Stimulated activated CD4-positive, alpha-beta T cell treated with anti-CD3 and anti-CD28 coated beads, Interleukin-12 subunit alpha, Interleukin-12 subunit beta, amount 100 ng/mL, for 24 hours (primary cell): ENCODE measurements around the gene CALHM1.
A peak's percentile ranks its signal among the peaks of the same experiment; 100 is the strongest.
"Not testable (repeated sequence)": the region's sequence is repeated elsewhere in the genome, so short reads cannot be mapped to it uniquely, and the experiment has no call there.

ENCODE experiments used
- DNase-seq, 2 experiments: peaks; one replicate each; pipeline ENCODE4 v3.0.0-alpha.2; 2020; ENCODE audit warnings: low read depth in 2 of 2

The CALHM1 gene

DNA sequence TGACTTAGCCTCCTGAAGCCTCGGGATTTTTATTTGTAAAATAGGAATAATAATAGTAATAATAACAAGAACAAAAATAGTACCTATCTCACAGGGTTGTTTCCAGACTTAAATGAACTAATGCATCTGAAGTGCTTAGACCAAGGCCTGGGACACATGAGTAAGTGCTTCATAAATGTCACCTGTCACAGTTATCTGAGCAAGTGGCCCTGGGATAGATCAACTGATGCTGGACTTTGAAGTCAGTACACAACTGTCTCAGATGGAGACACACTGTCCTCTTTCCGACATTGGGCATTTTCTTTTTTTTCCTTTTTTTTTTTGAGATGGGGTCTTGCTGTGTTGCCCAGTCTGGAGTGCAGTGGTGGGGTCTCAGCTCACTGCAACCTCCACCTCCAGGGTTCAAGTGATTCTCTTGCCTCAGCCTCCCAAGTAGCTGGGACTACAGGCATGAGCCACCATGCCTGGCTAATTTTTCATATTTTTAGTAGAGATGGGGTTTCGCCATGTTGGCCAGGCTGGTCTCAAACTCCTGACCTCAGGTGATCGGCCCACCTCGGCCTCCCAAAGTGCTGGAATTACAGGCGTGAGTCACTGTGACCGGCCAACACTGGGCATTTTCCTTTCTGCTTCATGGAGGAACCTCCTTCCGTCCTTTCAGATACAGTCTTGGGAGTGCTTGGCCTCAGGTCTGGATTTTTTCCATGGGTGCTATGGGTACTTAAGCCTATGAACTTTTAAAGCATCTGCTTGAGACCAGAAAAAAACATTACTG, 28.1 kb upstream of the CALHM1 start:
- not testable (repeated sequence) for DNase-seq

DNA sequence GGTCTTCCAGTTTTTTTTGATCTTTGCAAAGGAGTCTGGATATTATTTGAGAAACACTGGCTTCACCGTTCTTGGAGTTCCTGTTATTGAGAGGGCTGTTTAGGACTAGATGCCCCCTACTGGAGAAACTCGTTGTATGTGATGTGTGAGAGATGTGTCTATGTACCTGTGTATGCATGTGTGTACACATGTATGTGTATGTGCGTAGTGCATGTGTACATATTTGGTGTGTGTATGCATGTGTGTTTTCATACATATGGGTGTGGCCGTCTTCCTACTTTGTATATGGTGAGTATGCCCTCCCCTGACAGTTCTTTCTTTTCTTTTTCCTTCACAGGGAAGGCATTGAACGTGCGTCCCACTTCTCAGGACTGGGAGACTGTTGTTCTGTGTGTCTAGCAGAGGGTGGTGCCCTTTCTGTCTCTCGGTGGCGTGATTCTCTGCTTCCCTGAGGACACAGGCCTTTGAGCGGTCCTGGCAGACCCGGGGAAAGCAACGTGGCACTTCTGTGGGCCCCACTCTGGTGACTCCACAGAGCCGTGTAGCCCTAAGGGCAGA, 23.4 kb upstream of the CALHM1 start:
- no peak for DNase-seq

DNA sequence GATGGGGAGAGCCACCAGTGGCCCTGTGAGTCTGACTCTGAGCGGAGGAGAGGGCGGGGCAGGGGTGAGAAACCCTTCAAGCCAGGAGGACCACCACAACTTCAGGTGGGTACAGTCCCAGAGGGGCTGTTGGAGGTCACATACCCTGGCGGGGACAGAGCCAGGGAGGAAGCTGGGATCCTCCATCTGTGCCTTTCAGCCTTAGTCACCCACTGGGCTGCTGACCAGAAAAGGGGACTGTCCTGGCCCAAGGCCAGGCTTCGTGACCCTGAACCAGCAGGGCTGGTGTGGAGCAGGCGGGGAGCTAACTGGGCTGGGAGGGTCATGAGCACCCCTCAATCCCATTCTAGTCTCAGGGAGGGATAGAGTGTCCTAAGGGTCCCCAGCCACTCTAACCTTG, 21.8 kb upstream of the CALHM1 start:
- no peak for DNase-seq

DNA sequence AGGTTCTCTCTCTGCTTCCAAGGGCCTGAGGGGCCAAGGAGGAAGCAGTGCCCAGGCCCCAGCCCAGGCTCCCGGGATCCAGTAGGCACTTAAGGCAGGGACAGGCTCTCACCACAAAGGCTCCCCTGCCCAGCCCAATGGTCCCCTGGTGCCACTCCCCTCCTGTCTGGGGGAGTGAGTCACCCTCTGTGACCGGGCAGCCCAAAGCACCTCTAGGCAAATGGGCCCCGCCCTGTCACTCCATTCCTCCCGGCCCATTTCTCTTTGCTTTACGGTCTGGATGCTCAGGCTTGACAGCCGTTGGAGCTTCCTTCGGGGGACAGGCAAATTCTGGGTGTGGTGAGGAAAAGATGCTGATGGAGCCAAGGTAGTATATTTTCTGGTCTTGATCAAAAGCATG, 20.4 kb upstream of the CALHM1 start, which contains the start of gene CALHM3:
Gene CALHM3 (minus strand): TSS at position 106 of the 400 bp plus-strand sequence. CDS start 208 bp downstream, outside the sequence.
- no peak for DNase-seq

DNA sequence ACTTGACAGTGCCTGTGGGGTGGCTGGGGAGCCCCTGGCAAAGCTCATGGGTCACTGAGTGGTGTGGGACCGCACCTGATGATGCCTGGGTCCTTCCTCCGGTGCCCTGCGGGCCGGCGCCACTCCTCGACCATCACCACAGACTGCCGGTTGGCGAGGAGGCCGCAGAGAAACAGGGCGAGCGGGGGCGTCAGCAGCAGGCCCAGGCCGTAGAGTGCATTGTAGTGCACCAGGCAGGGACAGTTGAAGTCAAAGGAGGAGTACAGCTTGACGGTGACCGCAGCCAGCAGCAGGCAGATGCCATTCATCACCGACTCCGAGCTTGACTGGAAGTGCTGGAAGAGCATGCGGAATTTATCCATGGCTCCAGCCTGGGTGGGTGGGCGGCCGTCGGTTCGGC, 20.0 kb upstream of the CALHM1 start:
- no peak for DNase-seq

DNA sequence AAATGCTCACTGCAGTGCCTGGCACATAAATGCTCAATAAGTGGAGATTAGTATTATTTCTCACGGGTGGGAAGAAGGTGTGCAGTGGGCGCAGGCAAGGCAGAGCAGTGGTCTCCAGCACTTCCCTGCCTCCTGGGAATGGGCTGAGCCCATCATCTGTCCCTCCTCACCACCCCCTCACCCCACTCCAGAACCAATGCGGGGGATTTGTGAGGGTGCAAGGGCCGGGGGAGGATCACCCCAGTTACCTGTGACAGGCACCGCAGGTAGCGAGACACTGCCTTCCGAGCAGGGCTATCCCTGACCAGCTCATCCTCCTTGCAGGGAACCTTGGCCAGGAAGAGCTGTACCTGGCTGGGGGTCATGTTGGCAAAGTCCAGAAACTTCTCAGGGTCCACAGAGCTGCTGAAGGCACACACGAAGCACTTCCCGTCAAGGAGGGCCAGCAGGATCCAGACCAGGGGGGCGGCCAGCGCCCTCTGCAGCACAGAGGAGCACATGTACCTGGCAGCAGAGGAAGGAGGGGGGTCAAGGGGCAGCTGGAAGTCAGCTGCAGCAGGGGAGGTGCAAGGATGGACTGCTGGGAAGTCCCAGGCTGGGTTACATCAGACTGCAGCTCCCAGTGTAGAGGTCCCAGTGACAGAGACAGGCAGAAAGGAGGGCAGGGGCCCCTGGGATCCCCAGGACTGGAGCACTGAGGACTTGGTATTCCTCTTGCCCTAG, 17.5 kb upstream of the CALHM1 start:
- DNase-seq, result no peak

DNA sequence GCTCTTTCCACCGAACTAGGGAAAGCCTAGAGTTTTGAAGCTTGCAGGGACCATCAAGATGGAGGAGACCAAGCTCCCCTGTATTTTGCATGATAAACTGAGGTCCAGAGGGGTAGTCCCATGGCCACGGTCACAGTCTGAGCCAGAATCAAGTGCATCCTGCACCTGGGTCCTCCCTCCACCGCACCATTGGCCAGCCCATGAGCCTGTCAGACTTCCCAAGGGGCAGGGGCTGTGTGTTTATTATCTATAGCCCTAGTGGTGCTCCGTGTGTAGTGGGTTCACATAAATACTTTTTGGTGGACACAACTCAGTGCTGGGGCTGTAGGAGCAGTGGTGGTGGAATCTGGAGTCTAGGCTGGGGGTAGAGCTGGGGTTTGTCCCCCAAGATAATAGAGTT, 16.7 kb upstream of the CALHM1 start:
- DNase-seq, result no peak

DNA sequence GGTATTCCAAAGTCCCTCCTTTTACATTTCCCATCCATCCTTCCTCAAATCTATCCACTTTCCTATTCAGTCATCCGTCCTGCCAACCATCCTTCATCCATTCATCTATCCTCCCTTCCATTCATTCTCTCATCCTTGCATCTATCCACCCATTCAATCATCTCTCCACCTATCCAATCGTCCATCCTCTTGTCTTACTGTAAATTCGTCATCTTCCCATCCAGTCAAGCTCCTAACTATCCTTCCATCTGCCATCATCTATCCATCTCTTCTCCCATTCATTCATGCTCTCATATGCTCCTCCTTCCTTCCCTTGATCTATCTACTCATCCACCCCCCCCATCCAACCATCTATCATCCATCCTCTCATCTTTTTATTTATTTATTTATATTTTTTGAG, 15.4 kb upstream of the CALHM1 start:
- no peak for DNase-seq

DNA sequence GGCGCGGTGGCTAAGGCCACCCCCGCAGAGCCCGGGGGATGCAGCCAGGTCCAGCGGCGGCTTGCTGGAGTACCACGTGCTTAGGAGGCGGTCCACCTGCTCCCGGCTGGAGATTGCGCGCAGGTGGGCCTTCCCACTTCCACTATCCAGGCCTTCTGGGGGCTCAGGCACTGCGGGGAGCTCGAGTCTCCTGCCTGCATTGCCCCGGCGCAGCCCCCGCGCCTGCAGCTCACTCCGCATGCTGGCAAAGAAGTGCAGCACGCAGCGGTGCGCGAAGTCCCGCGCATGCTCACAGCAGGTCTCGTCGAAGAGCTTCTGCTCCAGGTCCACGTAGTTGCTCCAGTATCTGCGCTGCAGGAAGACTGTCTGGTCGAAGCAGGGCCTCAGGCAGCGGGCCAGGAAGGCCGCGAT, 14.6 kb upstream of the CALHM1 start:
- no peak for DNase-seq

DNA sequence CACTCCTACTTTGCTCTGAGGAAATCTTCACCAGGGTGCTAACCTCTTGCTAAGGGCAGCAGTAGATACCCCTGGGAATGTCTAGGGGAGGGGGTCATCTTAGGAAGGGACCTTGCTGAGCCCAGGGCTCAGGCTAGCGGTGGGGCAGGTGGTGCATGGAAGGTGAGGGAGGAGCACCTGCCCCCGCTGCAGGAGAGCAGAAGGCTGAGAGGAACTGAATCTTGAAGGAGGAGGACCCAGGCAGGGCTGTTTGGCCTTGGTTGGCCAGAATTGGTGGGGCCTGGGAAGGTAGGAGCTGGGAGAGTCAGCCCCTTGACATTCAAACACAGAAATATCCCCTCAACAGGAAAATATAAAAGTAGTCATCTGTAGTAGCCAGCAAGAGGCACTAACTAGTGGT, 13.3 kb upstream of the CALHM1 start:
- no peak for DNase-seq

DNA sequence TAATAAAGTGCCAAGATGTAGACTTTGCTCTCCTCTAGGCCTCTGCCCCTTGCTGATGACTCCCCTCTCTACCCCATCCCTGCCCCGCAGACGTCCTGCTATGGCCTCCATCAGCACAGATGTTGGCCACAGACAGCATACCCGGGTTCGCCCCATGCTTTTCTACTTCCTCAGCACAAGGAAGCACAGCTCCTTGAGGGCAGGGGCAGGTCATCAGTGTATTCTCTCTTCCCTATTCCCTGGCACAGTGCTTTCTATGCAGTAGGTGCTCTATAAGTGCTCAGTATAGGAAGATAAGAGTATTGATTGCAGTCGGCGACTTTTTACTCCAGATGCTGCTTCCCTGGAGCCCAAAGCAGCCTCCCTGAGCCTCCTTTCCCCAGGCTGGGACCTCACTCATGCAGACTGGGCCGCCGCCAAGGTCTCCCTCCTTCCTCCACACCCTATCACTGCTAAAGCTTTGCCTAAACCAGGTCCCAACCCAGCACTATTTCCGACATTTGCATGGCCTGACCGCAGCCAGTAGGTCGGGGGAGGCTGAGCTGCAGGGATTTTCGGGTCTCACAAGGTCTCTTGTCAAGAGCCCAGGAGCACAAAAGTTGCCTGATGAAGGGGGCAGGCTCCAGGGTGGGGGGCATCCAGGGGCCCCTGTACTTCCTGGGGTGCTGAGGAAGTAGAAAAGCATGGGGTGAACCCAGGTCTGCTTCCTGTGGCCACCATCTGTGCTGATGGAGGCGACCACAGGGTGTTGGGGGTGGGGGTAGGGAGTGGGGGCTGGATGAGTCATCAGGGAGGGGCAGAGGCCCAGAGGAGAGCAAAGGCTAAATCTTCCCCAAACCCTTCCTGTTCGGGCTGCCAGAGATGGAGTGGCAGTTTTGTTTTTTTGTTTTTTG, 12.3 kb upstream of the CALHM1 start:
- peak; percentile 30 to 54 for DNase-seq

DNA sequence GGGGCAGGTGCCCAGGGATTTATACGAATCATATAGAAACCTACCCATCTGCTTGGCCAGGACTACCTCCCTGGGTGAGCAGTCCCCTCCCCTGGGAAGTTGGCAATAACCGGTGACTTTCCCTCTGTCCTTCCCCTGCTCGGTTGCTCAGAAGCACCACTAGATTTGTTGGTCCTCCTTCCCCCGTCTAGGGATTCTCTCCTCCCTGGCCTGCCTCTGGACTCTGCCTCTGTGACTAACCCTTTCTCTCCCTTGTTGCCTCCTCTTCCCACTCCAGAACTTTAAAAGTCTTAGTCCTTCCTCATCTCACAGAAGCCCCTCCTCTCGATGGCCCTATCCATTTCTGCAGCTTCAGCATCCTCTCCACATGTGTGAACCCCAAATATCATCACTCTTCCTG, 10.5 kb upstream of the CALHM1 start:
- no peak for DNase-seq

DNA sequence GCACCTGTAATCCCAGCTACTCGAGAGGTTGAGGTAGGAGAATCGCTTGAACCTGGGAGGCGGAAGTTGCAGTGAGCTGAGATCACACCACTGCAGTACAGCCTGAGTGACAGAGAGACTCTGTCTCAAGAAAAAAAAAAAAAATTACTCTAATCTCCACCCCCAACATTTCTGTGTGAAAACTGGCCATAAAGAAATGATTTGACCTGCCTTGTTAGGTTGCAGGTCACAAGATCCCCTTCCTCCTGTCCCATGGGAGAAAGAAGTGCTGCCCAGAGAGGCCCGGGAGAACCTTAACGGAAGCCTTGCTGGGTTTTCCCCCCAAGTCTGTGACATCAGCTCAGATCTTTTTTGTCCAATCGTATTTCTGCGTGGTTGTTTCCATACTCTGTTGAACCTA, 8.7 kb upstream of the CALHM1 start:
- no peak for DNase-seq

DNA sequence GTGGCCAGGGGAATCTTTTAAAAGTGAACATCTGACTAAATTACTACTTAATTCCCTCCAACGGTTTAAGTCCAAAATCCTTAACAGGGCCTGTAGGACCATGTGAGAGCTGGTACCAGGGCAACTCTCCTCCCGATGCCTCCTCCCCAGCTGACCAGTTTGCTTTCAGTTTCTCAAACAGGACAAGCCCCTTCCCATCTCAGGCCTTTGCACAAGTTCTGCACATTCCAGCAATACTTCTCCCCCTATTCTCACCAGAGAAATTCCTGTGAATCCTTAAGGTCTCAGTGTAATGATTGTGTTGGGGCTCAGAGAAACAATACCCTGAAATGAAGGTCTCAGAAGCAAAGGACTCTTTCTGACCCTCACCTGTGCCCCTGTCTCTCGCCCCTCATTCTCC, 8.0 kb upstream of the CALHM1 start:
- DNase-seq, result no peak

DNA sequence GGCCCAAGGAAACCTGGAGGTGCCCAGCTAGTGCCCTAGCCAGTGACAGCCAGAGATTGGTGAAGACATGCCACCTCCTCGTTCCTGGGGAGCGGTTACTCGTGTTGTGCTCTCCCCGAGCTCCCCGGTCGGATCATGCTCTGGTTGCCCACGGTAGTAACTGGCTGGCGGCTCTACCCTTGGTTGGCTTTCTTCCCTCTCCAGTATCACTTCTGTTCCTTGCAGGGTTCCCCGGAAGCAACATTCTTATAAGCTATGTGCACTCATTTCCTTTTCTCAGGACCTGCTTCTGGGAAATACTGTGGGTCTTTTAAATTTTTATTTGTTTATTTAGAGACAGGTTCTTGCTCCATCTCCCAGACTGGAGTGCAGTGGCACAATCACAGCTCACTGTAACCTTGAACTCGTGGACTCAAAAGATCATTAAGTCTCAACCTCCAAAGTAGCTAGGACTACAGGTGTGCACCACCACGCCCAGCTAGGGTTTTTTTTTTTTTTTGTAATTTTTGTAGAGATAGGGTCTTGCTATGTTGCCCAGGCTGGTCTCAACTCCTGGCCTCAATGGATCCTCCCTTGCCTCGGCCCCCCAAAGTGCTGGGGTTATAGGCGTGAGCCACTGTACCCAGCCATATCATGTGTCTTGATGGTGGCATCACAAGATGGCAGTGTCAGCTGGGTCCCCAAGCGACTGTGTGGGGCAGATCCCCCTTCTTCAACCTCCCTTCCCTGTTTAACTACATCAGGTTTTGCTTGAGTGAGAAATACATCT, 6.9 kb upstream of the CALHM1 start:
- DNase-seq, result no peak

DNA sequence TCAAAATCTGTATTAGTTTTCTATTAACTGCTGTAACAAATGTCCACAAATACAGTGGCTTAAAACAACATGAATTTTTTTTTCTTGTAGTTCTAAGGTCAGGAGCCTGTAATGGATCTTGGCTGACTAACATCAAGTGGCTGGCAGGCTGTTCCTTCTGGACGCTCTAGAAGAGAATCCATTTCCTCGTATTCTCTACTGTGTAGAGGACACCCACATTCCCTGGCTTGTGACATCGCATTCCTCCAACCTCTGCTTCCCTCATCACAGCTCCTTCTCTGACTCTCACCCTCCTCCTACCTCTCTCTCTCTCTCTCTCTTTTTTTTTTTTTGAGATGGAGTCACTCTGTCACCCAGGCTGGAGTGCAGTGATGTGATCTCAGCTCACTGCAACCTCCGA, 4.8 kb upstream of the CALHM1 start:
- no peak for DNase-seq

DNA sequence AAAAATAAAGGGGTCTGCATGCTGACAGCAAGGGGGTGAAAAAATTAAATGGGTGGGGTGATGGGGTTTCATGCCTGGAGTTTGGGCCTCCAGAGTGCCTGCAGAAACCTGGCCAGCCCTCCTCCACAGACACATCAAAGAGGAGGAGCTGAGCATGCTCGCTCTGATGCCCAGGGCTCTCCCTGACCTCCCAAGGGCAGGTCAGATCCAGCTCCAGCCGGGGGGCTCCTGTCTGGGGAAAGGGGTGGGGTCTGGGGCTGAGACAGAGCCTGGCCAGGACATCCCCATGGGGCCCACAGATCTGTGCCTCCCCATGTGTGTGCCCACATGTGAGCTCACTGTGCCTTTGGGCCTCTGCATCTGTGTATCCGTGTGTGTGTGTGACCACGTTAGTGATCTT, 915 bp upstream of the CALHM1 start:
- no peak for DNase-seq

DNA sequence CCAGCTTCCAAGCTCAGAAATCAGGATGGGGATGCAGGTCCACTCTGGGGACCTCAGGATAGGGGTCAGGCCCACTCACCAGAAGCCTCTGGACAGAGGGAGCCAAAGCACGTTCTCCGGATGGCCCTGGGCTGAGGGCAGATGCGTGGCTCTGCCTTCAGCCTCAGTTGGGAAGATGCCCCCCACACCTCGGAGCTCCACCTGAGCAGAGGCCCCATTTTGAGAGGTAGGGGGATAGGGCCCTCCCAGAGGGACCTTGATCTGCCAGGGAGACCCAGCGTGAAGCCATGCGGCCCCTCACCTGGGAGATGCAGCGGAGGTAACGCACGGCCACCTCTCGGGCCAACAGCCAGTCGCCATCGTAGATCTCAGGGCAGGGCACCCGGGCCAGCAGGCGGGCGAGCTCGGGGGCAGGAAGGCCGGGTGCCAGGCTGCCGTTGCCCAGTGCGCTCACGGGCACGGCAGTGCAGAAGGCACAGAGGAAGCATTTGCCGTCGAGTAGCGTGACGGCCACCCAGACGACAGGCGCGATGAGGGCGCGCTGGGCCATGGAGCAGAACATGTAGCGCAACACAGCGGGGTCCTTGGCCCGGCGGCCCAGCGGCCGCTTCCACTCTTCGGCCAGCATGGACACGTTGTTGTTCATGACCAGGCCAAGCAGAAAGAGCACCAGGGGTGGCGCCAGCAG, 660 bp downstream of the CALHM1 start:
- DNase-seq, result no peak

DNA sequence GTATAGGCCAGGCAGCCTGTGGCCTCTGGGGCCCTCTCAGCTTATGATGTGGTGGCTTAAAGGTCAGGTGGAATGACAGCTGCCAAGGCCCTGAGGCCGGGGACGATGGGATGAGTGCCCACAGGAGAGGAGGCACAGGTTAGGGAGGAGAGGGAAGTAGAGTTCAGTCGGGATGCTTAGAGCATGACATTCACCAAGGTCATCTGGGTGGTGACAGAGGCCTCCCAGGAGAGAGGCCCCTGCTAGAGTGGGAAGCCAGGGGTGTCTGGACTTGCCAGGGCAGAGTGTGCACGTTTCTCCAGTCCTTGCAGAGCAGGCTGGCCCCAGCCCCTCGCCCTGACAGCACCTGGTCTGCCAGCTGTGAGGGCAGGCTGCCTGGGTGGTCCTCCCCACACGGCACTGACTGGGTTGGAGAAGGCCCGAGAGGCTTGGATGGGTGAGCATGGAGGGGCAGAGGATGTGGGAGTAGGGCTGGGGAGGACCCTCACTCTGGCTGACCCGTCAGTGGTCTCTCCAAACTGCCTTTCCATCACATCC, 1.5 kb downstream of the CALHM1 start:
- DNase-seq, result no peak

DNA sequence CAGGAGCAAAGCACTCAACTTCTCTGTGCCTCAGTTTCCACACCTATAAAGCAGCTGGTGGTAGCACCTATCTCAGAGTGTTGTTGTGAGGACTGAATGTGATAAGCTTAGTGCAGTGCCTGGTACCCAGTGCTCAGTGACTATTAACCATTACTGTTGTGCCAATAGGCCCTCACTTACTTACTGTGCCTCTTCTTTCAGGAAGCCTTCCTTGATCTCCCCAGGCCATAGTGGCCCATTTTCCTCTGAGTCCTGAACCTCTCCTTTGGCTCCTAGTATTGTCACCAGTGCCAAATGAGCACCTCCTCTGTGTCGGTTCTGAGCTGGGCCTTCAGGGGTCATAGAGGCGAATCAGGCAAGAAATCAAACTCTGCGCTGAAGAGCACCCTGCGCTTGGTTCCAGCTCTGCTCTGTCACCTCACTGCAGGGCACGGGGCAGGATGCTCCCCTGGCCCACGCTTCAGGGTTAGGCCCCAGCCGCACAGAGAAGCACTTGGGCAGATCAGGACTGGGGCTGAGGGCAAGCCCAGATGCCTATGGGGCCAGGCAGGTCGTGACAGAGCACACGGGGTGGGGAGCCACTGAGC, 2.5 kb downstream of the CALHM1 start:
- no peak for DNase-seq
